Endometrial microvascular endothelial cells (primary cell): Measurements from ENCODE around the gene DNAJC8. TPM values are rescaled to one million over a fixed set of nuclear protein-coding genes. Genes with fewer than 3 reads are reported as not detected.

Source experiments
- in situ Hi-C: cut with HindIII; loops from 2 replicates; pipeline ENCODE4 v1.10.0; 2017; ENCODE audit warnings: low sequenced_read_pairs, low pct_unique_long_range_greater_than_20kb; ENCODE audit errors: inconsistent ontology term
- total RNA-seq: library from RNA; depleted of rRNA; stranded (reverse); fragments of >200 nt; gene quantifications from one replicate; pipeline ENCODE4 v1.2.3, GENCODE V29; 2015; ENCODE audit errors: inconsistent ontology term

The DNAJC8 gene
- total RNA-seq, 1 donor from 2014 or later = 57.1 TPM

DNA sequence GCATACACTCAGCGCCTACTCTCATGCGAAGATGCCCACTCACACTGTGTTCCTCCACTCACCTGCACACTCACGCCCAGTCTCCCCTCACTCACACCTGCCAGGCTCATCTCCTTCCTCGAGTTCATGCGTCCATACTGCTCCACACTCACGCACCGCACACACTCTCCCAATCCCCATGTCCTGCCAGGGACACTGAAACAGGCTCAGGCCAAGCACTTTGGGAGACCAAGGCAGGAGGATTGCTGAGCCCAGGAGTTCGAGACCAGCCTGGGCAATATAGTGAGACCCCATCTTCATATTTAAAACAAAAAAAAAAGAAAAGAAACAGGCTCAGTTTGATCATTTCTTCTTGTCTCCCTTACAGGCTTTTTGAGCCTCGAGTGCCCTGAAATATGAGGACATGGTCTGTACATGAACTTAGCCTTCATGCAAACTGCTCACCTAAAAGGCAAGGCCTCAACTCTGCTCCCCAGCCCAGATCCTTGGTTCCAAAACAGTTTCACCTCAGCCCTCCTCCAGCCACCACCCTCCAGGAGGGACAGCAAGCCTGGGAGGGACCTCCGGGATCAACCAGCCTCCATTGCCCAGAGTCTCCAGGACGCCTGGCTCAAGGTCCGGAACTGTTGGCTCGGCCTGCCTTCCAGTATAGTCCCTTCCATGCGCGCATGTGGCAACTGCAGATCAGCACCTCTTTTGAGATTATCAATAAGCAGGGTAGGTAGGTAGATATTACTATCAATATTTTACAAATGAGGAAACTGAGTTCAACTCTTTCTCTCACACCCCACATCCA, 53.9 kb downstream of the DNAJC8 start:
- in situ Hi-C loops = no loop called here

DNA sequence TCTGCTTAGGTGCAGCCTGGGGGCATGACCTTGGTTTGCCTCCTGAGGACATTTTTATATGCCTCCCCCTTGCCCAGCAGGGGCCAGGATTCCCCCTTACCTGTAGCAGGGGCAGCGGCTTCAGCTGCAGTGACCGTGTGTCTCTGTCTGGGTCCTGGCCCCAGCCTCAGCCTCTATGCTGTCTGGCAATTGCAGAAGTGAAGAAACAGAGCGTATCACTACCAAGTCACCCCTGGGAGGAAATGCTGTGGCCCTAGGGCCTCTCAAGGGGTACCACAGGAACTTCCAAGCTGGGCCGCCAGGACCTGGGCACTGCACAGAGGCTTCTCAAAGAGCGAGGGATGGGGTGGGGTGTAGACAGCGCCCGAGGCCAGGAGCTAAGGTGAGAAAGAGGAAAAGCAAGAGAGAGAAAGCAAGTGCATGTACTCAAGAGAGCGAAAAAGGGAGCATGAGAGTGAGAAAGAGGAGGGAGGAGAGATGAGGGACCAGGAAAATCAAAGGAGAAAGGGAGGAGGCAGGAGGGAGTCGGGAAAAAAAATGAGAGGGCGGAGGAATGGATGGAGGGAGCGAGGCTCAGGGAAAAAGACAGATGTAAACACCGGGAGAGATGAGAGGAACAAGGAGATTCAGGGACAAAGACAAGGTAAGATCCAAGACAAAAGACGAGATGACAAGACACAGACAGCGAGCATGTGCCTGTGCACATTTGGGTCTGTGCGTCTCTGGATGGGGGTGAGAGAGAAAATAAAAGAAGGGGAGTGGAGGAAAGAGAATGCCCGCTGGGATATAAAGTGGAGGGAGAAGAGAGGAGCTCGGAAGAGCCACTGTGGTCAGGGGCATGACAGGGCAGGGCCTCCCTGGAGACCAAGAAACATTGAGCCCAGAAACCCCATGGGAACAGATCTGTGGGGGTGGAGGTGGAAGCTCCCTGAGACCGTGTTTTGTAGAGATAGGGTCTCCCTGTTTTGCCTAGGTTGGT, 56.0 kb downstream of the DNAJC8 start, which contains the start of gene PTAFR:
Gene PTAFR (minus strand): TSS at position 199 of the 979 bp plus-strand sequence. CDS start 25,669 bp downstream, outside the sequence.
- in situ Hi-C loops = no loop called here

DNA sequence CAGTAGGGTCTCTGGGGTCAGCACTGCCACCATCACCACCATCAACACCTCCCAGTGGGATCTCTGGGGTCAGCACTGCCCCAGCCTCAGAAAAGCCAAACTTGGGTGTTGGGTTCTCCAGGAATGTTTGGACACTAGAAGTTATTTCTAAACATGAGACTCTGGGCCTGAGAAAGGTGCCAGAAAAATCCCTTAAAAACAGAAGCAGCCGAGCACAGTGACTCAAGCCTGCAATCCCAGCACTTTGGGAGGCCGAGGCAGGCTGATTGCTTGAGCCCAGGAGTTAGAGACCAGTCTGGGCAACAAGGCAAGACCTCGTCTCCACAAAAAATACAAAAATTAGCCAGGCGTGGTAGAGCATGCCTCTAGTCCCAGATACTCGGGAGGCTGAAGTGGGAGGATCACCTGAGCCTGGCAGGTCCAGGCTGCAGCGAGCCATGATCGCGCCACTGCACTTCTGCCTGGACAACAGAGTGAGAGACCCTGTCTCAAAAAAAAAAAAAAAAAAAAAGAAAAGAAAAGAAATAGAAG, 56.8 kb downstream of the DNAJC8 start:
- in situ Hi-C loops = no loop called here

DNA sequence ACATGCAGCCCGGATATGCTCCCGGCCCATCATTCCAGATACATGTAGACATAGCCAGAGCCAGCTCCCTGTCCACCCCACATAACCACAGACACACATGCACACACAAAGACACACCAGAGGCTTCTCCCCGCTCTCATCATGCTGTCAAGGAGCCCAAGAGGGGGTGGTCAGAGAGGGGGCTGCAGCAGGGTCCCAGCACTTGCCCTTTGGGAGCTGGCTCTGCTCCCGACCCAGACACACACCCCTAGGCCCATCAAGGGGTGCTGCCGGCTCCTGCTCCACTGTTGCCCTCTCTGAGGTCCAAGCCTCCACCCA, 58.9 kb downstream of the DNAJC8 start:
- in situ Hi-C loops = no loop called here

DNA sequence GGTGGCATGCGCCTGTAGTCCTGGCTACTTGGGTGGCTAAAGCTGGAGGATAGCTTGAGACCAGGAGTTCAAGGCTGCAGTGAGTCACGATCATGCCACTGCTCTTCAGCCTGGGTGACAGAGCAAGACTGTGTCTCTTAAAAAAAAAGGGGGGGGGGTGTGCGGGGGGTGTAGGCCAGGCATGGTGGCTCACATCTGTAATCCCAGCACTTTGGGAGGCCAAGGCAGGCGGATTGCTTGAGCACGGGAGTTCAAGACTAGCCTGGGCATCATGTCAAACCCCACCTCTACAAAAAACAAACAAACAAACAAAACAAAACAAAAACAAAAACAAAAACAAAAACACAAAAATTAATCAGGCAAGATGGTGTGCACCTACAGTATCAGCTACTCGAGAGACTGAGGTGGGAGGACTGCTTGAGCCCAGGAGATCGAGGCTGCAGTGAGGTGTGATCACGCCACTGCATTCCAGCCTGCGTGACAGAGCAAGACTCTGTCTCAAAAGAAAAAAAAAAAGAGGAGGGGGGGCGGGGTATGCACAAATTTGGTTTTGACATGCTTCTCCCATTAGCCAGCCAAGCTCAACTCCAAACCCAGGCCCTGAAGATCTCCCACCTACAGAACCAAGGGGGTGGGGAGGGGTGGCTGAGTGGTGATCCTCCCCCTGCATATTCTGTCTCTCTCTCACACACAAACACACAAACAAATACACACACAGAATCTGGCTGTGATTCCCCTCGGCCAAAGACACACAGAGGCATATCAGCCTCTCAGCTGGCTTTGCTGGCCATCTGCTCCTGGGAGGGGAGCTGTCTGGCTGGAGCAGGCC, 59.5 kb downstream of the DNAJC8 start:
- in situ Hi-C loops = no loop called here

DNA sequence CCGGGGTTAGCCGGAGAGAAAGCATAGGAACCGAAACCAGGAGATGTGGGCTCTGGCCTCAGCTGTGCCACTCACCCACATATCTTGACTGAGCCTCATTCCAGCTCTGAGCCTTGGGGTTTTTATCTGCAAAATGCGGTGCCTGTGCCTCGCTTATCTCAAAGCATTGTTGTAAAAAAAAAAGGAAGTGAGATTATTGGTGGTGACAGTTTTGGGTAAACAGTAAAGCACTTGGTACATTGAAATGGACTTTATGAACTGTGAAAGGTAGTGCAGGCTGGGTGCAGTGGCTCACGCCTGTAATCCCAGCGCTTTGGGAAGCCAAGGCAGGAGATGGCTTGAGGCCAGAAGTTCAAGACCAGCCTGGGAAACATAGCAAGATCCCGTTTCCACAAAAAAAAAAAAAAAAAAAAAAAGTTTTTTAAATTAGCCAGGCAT, 60.1 kb downstream of the DNAJC8 start:
- in situ Hi-C loops = no loop called here

DNA sequence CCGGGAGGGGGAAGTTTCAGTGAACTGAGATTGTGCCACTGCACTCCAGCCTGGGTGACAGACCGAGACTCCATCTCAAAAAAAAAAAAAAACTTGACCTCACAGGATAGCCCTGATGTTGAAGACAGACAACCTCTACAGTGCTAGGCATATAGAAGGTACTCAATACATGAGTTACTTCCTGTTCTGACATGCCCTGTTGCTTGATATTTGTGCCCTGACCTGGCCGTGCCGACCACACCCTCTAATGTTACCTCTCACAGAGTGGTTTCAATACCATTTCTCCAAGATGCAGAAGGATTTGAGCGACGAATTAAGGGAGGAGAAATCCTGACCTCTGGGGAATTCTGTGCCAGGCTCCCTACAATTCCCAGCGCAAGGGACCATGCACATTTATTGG, 61.6 kb downstream of the DNAJC8 start:
- in situ Hi-C loops = no loop called here

DNA sequence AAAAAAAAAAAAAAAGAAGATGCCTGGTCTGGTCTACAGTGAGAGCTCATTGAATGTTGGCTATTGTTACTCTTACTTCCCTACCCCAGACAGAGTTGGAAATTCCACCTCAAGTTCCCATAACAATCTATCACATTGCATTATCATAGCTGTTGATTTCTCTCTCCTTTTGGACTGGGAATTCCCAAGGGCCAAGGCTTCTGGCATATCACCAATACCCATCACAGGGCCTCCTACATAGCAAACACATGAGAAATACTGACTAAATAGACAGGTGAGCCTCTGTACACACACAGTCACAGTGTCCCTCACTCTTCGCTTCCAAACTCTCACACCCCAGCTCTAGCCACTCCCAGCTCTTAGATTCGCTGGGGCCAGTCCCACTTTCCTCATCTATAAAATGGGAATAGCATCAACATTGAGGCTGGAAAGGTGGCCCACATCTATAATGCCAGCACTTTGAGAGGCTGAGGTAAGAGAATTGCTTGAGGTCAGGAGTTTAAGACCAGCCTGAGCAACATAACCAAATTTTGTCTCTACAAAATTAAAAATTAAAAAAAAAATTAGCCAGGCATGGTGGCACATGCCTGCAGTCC, 62.7 kb downstream of the DNAJC8 start:
- in situ Hi-C loops = no loop called here

DNA sequence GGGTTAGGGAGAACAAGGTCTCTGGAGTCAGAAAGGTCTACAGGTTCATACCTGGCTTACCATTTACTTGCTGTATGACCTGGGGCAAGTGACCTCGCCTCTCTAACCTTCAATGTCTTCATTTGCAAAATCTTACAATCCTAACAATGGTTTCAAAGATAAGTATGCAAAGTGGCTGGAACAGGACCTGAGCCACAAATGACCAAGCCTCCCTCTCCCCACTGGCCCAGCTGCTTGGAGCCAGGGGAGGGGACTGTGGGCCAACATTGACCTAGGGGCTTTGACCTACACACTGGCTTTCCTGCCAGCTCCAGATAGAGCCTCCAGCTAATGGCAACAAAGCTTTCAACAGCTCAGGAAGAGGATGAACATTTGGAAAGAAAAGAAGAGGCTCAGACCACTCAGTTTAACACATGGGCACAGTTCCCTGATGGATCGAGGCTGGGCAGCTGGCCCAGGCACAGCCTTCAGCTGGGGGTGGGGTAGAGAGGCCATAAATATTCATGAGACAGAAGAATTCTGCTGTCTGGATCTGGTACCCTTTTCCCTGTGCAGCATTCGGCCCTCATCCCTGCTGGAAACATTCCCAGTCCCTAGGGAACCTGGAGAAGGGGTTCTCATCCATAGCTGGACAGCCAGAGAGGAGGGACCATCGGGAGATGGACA, 69.2 kb downstream of the DNAJC8 start:
- in situ Hi-C loops = no loop called here

DNA sequence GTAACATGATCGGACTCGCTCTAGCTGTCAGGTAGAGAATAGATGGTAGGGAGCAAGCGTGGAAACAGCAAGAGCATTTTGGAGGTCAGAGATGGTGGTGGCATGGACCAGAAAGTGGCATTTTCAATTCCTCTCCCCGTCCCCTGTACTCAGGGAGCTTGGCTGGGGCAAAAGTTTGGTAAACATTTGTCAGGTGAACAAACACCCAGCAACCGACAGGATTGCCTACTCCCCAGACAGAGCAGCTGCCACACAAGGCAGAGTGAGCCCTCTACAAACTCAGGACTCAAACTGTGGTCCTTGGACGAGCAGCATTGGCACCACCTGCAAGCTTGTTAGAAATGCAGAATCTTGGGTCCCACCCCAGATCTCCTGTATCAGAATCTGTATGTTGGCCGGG, 70.7 kb downstream of the DNAJC8 start:
- in situ Hi-C loops = no loop called here

DNA sequence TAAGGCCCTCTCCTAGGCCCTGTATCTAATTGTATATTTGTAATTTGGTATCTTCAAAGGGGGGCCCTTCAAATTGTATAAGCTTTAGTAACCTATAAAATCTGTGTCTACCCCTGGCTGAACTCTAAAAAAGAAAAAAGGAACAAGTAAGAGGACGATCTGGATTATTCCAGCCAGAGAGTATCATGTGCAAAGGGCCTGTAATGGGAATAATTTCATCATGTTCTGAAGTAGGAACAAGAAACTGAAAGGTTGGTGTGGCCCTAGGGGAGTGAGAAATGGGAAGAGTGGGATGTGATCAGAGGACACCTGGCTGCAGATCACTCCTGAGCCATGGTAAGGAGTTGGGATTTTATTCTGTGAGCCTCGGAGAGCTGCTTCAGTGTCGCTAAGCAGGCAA, 71.1 kb downstream of the DNAJC8 start:
- in situ Hi-C loops = no loop called here

DNA sequence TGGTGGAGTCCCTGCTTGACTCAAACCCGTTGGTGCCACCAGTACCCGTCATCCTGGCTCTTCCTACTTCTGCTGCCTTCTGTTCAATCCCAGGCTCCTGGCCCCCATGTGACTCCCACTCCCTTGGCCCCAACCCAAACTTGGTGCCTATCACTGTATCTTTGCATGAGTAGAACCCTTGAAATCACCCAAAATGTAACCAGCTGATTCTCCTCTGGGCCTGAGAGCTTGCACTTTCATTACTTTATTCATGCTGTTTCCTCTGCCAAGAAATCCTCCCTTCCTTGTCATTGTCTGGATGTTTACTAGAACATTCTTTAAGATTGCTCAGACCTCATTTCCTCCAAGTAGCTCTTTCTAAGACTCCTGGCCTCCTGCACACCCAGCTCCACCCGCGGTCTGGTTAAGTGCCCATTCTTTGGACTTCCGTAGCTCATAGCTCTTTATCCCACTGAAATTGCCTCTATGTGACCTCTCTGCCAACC, 72.0 kb downstream of the DNAJC8 start:
- in situ Hi-C loops = no loop called here

DNA sequence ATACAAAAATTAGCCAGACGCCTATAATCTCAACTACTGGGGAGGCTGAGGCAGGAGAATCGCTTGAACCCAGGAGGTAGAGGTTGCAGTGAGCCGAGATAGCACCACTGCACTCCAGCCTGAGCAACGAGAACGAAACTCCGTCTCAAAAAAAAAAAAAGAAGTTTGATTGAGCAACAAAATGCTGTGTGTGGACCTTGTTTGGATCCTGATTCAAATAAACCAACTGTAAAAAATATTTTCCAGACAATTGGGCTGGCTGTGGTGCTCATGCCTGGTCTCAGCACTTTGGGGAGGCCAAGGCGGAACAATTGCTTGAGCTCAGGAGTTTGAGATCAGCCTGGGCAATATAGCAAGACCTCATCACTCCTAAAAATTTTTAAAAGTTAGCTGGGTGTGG, 73.1 kb downstream of the DNAJC8 start:
- in situ Hi-C loops = no loop called here

DNA sequence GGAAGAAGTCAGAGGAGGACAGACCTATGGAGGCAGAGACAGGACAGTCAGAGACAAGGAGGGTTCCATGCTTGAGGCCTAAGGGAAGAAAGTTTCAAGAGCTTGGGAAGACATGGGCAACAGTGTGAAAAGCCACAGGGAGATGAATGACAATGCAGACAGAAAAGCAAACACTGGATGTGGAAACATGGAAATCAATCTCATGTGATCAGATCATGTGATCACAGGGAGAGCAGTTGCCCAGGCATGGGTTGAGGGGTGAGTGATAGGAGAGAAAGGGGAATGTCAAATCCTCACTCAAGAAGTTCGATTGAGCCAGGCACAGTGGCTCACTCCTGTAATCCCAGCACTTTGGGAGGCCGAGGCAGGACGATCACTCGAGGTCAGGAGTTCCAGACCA, 73.6 kb downstream of the DNAJC8 start:
- in situ Hi-C loops = no loop called here

DNA sequence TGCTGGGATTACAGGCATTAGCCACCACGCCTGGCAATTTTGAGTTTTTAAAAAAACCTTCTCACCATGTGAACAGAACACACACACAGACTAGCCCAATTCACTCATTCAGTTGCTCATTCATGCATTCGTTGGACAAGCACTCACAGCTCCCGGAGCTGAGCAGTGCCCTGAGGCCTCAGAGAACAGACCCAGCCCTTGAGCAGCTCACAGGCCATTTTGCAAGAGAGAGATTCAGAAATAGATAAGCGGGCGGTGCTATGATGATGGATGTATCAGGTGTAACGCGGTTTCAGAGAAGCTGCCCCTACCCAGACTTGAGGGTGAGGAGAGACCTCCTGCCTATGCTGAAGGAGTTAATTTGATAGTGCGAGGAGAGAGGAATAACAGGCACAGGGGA, 74.9 kb downstream of the DNAJC8 start:
- in situ Hi-C loops = no loop called here

DNA sequence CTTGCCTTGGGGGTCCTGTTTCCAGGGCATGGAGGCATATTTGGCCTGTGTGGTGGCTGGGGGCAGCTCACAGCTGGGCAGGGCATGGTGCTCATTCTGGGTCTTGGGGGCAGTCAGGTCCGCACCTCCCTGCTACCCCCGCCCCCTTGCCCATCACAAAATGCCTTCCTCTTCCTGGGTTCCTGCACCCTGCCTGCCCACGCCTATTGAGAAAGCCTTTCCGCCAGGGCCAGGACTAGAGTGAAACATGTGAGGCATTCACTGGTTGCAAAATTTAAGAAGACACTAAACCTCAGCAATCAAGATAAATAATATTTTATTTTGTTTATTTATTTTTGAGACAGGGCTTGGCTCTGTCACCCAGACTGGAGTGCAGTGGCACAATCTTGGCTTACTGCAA, 76.0 kb downstream of the DNAJC8 start:
- in situ Hi-C loops = no loop called here

DNA sequence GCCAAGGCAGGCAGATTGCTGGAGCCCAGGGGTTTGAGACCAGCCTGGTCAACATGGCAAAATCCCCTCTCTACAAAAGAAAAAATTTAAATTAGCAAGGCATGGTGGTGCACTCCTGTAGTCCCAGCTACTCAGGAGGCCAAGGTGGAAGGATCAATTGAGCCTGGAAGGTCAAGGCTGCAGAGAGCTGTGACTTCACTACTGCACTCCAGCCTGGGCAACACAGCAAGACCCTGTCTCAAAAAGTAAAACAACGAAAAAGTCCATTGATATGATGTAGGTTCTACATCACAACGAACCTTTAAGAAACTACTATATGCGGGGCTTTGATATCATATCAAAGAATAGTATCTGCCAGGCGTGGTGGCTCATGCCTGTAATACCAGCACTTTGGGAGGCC, 77.2 kb downstream of the DNAJC8 start:
- in situ Hi-C loops = no loop called here

DNA sequence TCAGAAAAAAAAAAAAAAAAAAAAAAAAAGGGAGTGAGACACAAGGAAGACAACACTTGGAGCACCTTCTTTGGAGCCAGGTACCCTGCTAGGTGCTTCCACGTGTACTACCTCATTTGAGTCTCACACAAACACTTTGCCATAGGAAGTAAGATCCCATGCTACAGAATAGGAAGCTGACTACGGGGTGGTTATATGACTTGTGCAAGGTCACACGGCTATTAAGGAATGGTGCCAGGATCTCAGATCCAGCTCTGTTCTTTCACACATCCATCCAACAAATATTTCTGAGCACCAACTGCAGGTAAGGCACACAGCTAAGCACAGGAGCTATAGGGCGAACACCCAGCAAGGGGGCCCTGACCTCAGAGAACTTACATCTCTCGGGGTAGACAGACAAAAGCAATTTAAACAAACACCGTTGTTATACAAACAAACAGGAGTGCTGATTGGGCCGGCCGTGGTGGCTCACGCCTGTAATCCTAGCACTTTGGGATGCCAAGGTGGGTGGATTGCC, 78.7 kb downstream of the DNAJC8 start:
- in situ Hi-C loops = no loop called here
